PC-3 (cell line): ENCODE measurements around the gene PTPRF. TPM values are rescaled to one million over a fixed set of nuclear protein-coding genes. Genes with fewer than 3 reads are reported as not detected.
A peak's percentile ranks its signal among the peaks of the same experiment; 100 is the strongest.
"Not testable (repeated sequence)": the region's sequence is repeated elsewhere in the genome, so short reads cannot be mapped to it uniquely, and the experiment has no call there.

ENCODE experiments used
- ATAC-seq: fragments of 200-7000 bp; cut with Tn5 transposase; 2 replicates; pipeline ENCODE4 v1.9.1; 2020; ENCODE audit warnings: mild to moderate bottlenecking, moderate library complexity
- BruUV-seq: library from RNA; stranded (reverse); fragments of 400-500 nt; replicated peaks from 2 replicates; lab custom pipeline; 2021; lab: Mats Ljungman, UMichigan
- CTCF ChIA-PET: fragments of 300-600 bp; sonication (Branson Sonifier 250); formaldehyde crosslinking; loops from one replicate; lab custom pipeline; 2022; ENCODE audit warnings: antibody characterized with exemption; lab: Charles Lee
- POLR2A ChIA-PET: fragments of 300-600 bp; sonication (Branson Sonifier 250); formaldehyde crosslinking; loops from one replicate; lab custom pipeline; 2022; ENCODE audit warnings: antibody characterized with exemption; ENCODE audit not compliant: unreplicated experiment; lab: Charles Lee
- DNase-seq: peaks from one replicate; pipeline ENCODE4 v3.0.0-alpha.2; 2015
- H2AFZ ChIP-seq: fragments of 300-600 bp; sonication (generic); 2 replicates; pipeline ENCODE4 v1.6.0; 2016; ENCODE audit warnings: antibody characterized with exemption, low read length
- H3F3A ChIP-seq: fragments of 300-600 bp; sonication (generic); one replicate; pipeline ENCODE4 v1.6.0; 2017; ENCODE audit warnings: antibody characterized with exemption, low read length, control low read depth, mild to moderate bottlenecking; ENCODE audit not compliant: unreplicated experiment
- H3K27ac ChIP-seq: fragments of 300-600 bp; sonication (generic); 2 replicates; pipeline ENCODE4 v1.5.1; 2016; ENCODE audit warnings: mild to moderate bottlenecking, low read length
- H3K27me3 ChIP-seq: fragments of 300-600 bp; sonication (generic); 2 replicates; pipeline ENCODE4 v1.6.1; 2016; ENCODE audit warnings: low read length, mixed read lengths
- H3K36me3 ChIP-seq: fragments of 300-600 bp; sonication (generic); 2 replicates; pipeline ENCODE4 v1.6.1; 2016; ENCODE audit warnings: low read depth, mixed run types, low read length, mixed read lengths
- H3K4me1 ChIP-seq: fragments of 300-600 bp; sonication (generic); 2 replicates; pipeline ENCODE4 v1.5.1; 2016; ENCODE audit warnings: low read length; ENCODE audit not compliant: insufficient read depth
- H3K4me2 ChIP-seq: fragments of 300-600 bp; sonication (generic); 2 replicates; pipeline ENCODE4 v1.6.0; 2016; ENCODE audit warnings: low read length
- H3K4me3 ChIP-seq: fragments of 300-600 bp; sonication (generic); 2 replicates; pipeline ENCODE4 v1.5.1; 2016; ENCODE audit warnings: mild to moderate bottlenecking, low read length, mixed read lengths
- H3K79me2 ChIP-seq: fragments of 300-600 bp; sonication (generic); 2 replicates; pipeline ENCODE4 v1.6.1; 2017; ENCODE audit warnings: low read length, mixed read lengths
- H3K9ac ChIP-seq: fragments of 300-600 bp; sonication (generic); 2 replicates; pipeline ENCODE4 v1.6.0; 2016; ENCODE audit warnings: mild to moderate bottlenecking, low read length
- H3K9me2 ChIP-seq: fragments of 300-600 bp; sonication (generic); replicated peaks from 2 replicates; pipeline ENCODE4 v1.6.1; 2016; ENCODE audit warnings: mixed run types, low read length, mixed read lengths
- H3K9me3 ChIP-seq: fragments of 300-600 bp; sonication (generic); 2 replicates; pipeline ENCODE4 v1.6.1; 2016; ENCODE audit warnings: low read length, mixed read lengths
- H4K20me1 ChIP-seq: fragments of 300-600 bp; sonication (generic); 2 replicates; pipeline ENCODE4 v1.6.1; 2016; ENCODE audit warnings: low read length, mixed read lengths
- EZH2 ChIP-seq: fragments of 300-600 bp; sonication (generic); IDR thresholded peaks from one replicate; pipeline ENCODE4 v1.6.1; 2017; ENCODE audit warnings: antibody characterized with exemption, mild to moderate bottlenecking, low read length; ENCODE audit not compliant: unreplicated experiment
- EZH2phosphoT487 ChIP-seq: fragments of 300-600 bp; sonication (generic); IDR thresholded peaks from 2 replicates; pipeline ENCODE4 v1.6.1; 2018; ENCODE audit warnings: mild to moderate bottlenecking, antibody characterized with exemption, low read length, borderline replicate concordance
- intact Hi-C: fragments of 100-400 bp; cut with micrococcal nuclease; formaldehyde crosslinking; loops from 2 replicates; pipeline ENCODE4 v1.9.0; 2023
- total RNA-seq: library from RNA; depleted of rRNA; stranded (reverse); fragments of >200 nt; gene quantifications from 2 replicates; pipeline ENCODE4 v1.2.3, GENCODE V29; 2014
- TF ChIP-seq, protein P1 (sequence below): fragments of 300-600 bp; sonication (generic); conservative IDR thresholded peaks from 2 replicates; pipeline ENCODE4 v1.5.1; 2017; ENCODE audit warnings: antibody characterized with exemption, low read depth, mild to moderate bottlenecking, low read length

Gene PTPRF
- total RNA-seq, 1 experiment from 2014 or later, result 67.4 TPM

DNA sequence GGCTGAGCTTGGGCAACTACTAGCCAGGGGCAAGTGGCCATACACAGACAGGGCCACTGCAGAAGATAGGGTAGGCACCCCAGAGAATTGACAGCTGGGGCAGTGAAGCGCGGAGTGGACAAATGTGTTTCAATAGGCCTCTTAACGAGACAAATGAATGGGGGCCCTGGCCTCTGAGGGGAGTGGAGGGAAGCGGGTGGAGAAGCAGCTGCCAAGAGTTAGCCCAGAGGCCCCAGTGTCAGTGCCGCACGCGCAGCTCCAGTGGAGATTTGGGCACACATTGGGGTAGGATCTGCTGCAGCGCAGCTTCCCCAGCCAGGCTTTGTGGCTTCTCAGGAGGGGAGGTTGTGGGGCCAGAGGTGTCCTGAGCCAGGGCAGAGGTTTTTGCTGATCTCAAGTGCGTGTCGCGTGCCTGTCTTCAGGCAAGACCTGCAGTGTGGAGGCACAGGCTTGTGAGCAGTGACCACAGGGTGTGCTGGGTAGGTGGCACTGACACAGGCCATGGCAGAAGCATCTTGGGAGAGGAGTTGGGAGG lies 16.9 kb downstream of the PTPRF start:
- Histone ChIP-seq H3F3A (no peaks in the 10 kb centered on the region), H3K4me2 (no peak overlapping the region), H3K27ac (no peak overlapping the region), H3K9me2 (no peaks in the 10 kb centered on the region), H3K4me1 (peaks cover 22% of the 10 kb centered on the region), H2AFZ (no peak overlapping the region), H3K27me3 (no peaks in the 10 kb centered on the region), H3K9ac (no peak overlapping the region), H3K36me3 (peaks cover 5% of the 10 kb centered on the region; the same call in 1 of the 2 replicates), H3K4me3 (no peak overlapping the region), H3K9me3 (no peaks in the 10 kb centered on the region), H4K20me1 (no peaks in the 10 kb centered on the region), H3K79me2 (peaks cover 46% of the 10 kb centered on the region)
- CTCF ChIA-PET, result interaction anchor here (0.5 kb wide), 1 partner anchor 51 kb away, joined by 3 read pairs; no protein-coding TSS in a partner anchor
- TF ChIP-seq, protein P1, sequence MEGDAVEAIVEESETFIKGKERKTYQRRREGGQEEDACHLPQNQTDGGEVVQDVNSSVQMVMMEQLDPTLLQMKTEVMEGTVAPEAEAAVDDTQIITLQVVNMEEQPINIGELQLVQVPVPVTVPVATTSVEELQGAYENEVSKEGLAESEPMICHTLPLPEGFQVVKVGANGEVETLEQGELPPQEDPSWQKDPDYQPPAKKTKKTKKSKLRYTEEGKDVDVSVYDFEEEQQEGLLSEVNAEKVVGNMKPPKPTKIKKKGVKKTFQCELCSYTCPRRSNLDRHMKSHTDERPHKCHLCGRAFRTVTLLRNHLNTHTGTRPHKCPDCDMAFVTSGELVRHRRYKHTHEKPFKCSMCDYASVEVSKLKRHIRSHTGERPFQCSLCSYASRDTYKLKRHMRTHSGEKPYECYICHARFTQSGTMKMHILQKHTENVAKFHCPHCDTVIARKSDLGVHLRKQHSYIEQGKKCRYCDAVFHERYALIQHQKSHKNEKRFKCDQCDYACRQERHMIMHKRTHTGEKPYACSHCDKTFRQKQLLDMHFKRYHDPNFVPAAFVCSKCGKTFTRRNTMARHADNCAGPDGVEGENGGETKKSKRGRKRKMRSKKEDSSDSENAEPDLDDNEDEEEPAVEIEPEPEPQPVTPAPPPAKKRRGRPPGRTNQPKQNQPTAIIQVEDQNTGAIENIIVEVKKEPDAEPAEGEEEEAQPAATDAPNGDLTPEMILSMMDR, result no peak
- TF ChIP-seq EZH2 (no peak), EZH2phosphoT487 (no peak)
- intact Hi-C loops, result no loop called here
- POLR2A ChIA-PET, result no interaction called here
- no TSS peak for BruUV-seq
- DNase-seq, result no peak
- no peak for ATAC-seq

DNA sequence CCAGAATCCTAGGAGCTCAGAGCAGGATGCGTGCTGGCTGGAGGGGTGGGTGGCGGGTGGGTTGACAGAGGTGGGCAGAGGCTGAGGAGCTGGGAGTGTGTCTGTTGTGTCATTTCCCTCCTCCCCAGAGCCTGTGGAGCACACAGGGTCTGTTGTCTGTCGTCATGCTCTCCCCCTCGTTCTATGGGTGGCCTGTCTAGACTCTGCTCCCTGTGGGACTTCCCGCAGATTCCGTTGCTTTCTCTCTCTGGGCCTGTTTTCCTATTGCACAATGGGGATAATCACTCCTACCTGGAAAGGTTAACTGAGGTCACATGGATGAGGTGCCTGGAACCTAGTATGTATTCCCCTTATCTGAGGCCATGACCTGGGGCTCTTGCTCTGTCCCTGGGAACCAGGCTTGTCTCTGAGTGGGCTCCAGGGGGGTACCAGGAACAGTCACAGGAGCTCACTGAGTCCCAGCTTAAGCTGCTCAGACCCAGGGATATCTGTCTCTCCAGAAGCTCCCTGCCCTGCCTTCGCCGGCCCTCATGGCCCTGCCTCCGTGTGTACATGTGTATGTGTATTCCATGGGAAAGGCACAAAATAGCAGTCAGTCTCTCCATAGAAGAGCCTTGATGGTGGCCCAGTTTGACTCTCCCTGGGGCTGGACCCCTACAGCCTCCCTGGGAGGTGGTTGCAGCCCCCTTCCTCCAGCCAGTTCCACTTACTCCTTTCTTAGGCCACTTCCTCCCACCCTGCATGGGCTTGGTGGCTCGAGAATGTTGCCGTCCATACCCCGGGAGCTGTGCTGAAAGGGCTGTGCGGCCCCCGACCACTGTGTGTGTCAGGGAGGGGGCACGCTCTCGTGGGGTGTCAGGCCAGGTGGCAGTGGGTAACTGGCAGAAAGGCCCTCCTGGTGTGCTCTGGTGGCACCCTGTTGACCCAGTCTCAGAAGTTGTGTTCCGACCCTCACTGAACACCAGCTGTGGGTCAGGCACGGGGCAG lies 17.9 kb downstream of the PTPRF start:
- peak overlapping the region; percentile 67; the same call in 1 of the 2 replicates for H3K27ac ChIP-seq
- H3K4me2 ChIP-seq, result no peak overlapping the region
- ChIA-PET CTCF (no interaction called here), POLR2A (interaction anchor here (0.6 to 0.7 kb wide), 2 partner anchors 14 to 18 kb away, joined by 3 to 5 read pairs; partner anchors contain the start of gene PTPRF)
- ATAC-seq, result no peak
- H3K9ac ChIP-seq, result no peak overlapping the region
- peaks cover 36% of the 10 kb centered on the region for H3K79me2 ChIP-seq
- intact Hi-C loops, result no loop called here
- DNase-seq, result no peak
- BruUV-seq, result no TSS peak
- peaks cover 11% of the 10 kb centered on the region; the same call in 1 of the 2 replicates for H3K36me3 ChIP-seq
- H3K9me3 ChIP-seq, result no peaks in the 10 kb centered on the region
- H2AFZ ChIP-seq, result no peak overlapping the region
- no peaks in the 10 kb centered on the region for H3K27me3 ChIP-seq
- no peak overlapping the region for H3K4me3 ChIP-seq
- no peaks in the 10 kb centered on the region for H3F3A ChIP-seq
- TF ChIP-seq EZH2 (no peak), EZH2phosphoT487 (no peak)
- TF ChIP-seq, protein P1, result no peak
- no peaks in the 10 kb centered on the region for H4K20me1 ChIP-seq
- H3K9me2 ChIP-seq, result no peaks in the 10 kb centered on the region
- peaks cover 22% of the 10 kb centered on the region for H3K4me1 ChIP-seq

DNA sequence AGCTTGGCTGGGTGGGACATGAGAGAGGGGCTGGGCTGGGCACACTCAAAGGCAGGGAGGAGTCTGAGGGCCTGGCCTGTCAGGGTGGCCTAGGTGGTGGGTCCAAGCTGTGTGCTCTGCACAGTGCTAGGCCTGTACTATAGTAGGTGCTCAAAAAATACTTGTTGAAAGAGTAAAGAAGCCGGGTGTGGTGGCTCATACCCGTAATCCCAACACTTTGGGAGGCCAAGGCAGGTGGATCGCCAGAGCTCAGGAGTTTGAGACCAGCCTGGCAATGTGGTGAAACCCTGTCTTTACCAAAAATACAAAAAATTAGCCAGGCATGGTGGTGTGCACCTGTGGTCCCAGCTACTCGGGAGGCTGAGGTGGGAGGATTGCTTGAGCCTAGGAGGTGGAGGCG lies 18.7 kb downstream of the PTPRF start:
- H3F3A ChIP-seq, DNase-seq, H4K20me1 ChIP-seq, H3K4me3 ChIP-seq, H2AFZ ChIP-seq, H3K9me3 ChIP-seq, H3K27me3 ChIP-seq, ATAC-seq, intact Hi-C loops, CTCF ChIA-PET, H3K9me2 ChIP-seq: not testable (repeated sequence)
- H3K27ac ChIP-seq, result peak overlapping the region; percentile 67
- POLR2A ChIA-PET, result interaction anchor here (0.6 to 0.7 kb wide), 2 partner anchors 15 to 18 kb away, joined by 3 to 5 read pairs; partner anchors contain the start of gene PTPRF
- H3K79me2 ChIP-seq, result peaks cover 30% of the 10 kb centered on the region
- H3K9ac ChIP-seq, result peak overlapping the region; percentile 21; the same call in 1 of the 2 replicates
- H3K36me3 ChIP-seq, result peaks cover 18% of the 10 kb centered on the region; the same call in 1 of the 2 replicates
- H3K4me1 ChIP-seq, result peaks cover 22% of the 10 kb centered on the region
- H3K4me2 ChIP-seq, result peak overlapping the region; percentile 71
- TSS peak; percentile 20 for BruUV-seq
